Measurements from ENCODE around the gene BAIAP2L2. TPM values are rescaled to one million over a fixed set of nuclear protein-coding genes. Genes with fewer than 3 reads are reported as not detected.

The BAIAP2L2 gene
- total RNA-seq, 1 experiment from 2014 or later: 2.3 TPM

DNA sequence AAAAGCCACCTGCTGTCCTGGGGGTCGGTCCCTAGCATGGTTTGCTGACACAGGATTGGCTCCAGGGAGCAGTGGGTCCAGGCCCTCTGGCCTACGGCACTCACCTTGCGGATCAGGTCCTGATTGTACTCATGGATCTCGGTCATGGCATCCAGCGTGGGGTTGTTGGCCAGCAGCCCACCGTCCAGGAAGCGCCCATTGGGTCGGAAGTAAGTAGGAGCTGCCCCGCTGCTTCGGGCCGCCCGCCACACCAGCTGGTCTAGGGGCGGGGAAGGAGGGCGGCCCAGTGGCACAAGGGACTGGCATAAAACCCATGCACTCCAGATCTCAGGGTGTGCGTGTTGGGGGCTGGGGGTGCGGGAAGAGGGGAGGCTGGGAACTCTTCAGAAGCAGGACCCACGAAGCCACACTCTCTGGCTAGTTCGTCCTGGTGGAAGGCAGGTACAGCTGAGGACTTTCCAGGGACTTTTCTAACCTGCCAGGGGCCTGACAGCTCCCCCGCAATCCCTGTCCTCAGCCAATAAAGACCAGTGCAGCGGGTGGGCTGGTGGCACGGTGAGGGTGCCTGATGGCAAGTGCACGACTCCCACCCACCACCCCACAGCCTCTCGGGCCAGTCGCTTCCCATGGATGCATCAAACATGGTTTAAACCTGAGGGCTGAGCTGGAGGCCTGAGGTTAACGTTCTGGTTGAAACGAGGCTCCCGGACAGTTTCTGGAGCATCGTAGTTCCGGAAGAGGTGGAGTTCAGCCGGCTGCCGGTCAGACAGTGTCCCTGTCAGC is 5.1 kb upstream of the BAIAP2L2 start:
- Histone ChIP-seq H4K8ac (replicated peaks; ENCODE audit: insufficient read length, low read depth, low read length) (no peak overlapping the region), H3K4me1 (ENCODE audit: insufficient read depth, low read length) (no peaks in the 10 kb centered on the region), H2BK15ac (ENCODE audit: low read depth, low read length) (no peak overlapping the region), H3K23ac (ENCODE audit: insufficient read length, low read depth, low read length) (no peak overlapping the region), H2BK20ac (ENCODE audit: low read depth, low read length, poor library complexity, severe bottlenecking) (no peak overlapping the region), H3K23me2 (ENCODE audit: insufficient read length, low read depth, low read length, poor library complexity, severe bottlenecking) (no peaks in the 10 kb centered on the region), H3K18ac (ENCODE audit: insufficient read length, low read depth, low read length) (no peak overlapping the region), H3K4ac (ENCODE audit: low read depth, low read length) (no peak overlapping the region), H3K79me2 (ENCODE audit: insufficient read depth, low read length) (no peaks in the 10 kb centered on the region), H2BK120ac (ENCODE audit: low read depth, low read length, poor library complexity, severe bottlenecking) (no peak overlapping the region), H4K91ac (ENCODE audit: insufficient read length, low read depth, low read length) (no peak overlapping the region), H3K14ac (ENCODE audit: insufficient read depth, low read length) (no peak overlapping the region; the same call in 1 of the 2 replicates), H2BK5ac (ENCODE audit: insufficient read length, low read length) (no peak overlapping the region), H3K4me2 (ENCODE audit: insufficient read depth, insufficient read length, low read length) (no peak overlapping the region), H3K9ac (ENCODE audit: extremely low read depth, insufficient read length, low read length) (no peak overlapping the region), H3K56ac (ENCODE audit: insufficient read length, low read depth, low read length) (no peak overlapping the region), H3K79me1 (ENCODE audit: insufficient read depth, low read depth, low read length, poor library complexity, severe bottlenecking) (no peaks in the 10 kb centered on the region), H3T11ph (ENCODE audit: low read length) (no peak overlapping the region), H2AFZ (ENCODE audit: low read length) (no peak overlapping the region), H3K27ac (ENCODE audit: insufficient read length, low read depth, low read length) (no peak overlapping the region), H3K9me3 (ENCODE audit: control insufficient read depth, low read depth, low read length) (no peaks in the 10 kb centered on the region), H4K5ac (ENCODE audit: insufficient read length, low read depth, low read length) (no peak overlapping the region), H2AK5ac (ENCODE audit: insufficient read length, low read length) (no peak overlapping the region), H3K27me3 (ENCODE audit: insufficient read depth, low read length) (no peaks in the 10 kb centered on the region), H2BK12ac (ENCODE audit: insufficient read length, low read depth, low read length) (no peak overlapping the region), H4K20me1 (ENCODE audit: control insufficient read depth, insufficient read depth, insufficient read length) (peaks cover 2% of the 10 kb centered on the region)
- no peak overlapping the region; a peak in 1 of 7 replicates for H3K27ac Mint-ChIP-seq
- no peak for TF ChIP-seq CTCF (conservative IDR thresholded peaks at IDR 0.05)
- DNase-seq: no peak
- H3K27me3 Mint-ChIP-seq (ENCODE audit: low read depth): peaks cover 1% of the 10 kb centered on the region; the same call in 1 of the 2 replicates
- H3K4me3 Mint-ChIP-seq: no peak overlapping the region
- H3K9me3 Mint-ChIP-seq: no peaks in the 10 kb centered on the region; a peak in 1 of 5 replicates
- H3K4me1 Mint-ChIP-seq: peaks cover 2 to 15% of the 10 kb centered on the region in 2 experiments
- WGBS (ENCODE audit: extremely low coverage, insufficient read length, low lambda C conversion rate): no CpG with 5 or more reads among the region's 31 CpGs
- peaks cover 0 to 8% (median 2%) of the 10 kb centered on the region in 3 experiments; a peak in 5 of 7 replicates for H3K36me3 Mint-ChIP-seq (ENCODE audit: insufficient read depth in 1 of 3, low read depth in 3 of 3)

All from H9 (cell line).